Stomach (tissue), 9 donors: ENCODE results near the gene OS9. TPM values are rescaled to one million over a fixed set of nuclear protein-coding genes. Genes with fewer than 3 reads are reported as not detected.

Experiments used
- DNase-seq, 2 donors: peaks; one replicate each; pipeline versions ENCODE4 v3.0.0 to v3.0.0-alpha.2; 2013 to 2019
- H3K27ac ChIP-seq, 5 donors: fragments of 200-600 bp in 4 of 5; sonication (generic) in 4 of 5; one replicate each; pipeline ENCODE4 v1.5.1; 2013 to 2019; ENCODE audit warnings: mild to moderate bottlenecking in 1 of 5, moderate library complexity in 1 of 5
- H3K27me3 ChIP-seq, 3 donors: fragments of 200-600 bp; sonication (generic); one replicate each; pipeline ENCODE4 v1.5.1; 2017 to 2019; ENCODE audit warnings: mixed run types in 1 of 3
- H3K36me3 ChIP-seq, 4 donors: fragments of 200-600 bp; sonication (generic); 1 replicate in 3 of 4; 2 replicates in 1 of 4; pipeline ENCODE4 v1.5.1; 2016 to 2019
- H3K4me1 ChIP-seq, 4 donors: fragments of 200-600 bp; sonication (generic); one replicate each; pipeline ENCODE4 v1.5.1; 2016 to 2019
- H3K4me3 ChIP-seq, 4 donors: fragments of 200-600 bp; sonication (generic) in 3 of 4; one replicate each; pipeline ENCODE4 v1.5.1; 2016 to 2019; ENCODE audit warnings: mild to moderate bottlenecking in 1 of 4
- H3K9me3 ChIP-seq, 4 donors: fragments of 200-600 bp; sonication (generic); one replicate each; pipeline ENCODE4 v1.5.1; 2016 to 2019
- EP300 ChIP-seq: sonication (generic); formaldehyde crosslinking; IDR thresholded peaks from one replicate; pipeline ENCODE4 v1.6.1; 2017; ENCODE audit warnings: antibody characterized with exemption
- POLR2A ChIP-seq, 4 donors: fragments of 450-650 bp; IDR thresholded peaks; one replicate each; pipeline ENCODE4 v1.6.1; 2016; ENCODE audit warnings: antibody characterized with exemption in 4 of 4, control low read depth in 2 of 4, mild to moderate bottlenecking in 1 of 4, moderate library complexity in 1 of 4
- POLR2AphosphoS5 ChIP-seq, 3 donors: sonication (generic); formaldehyde crosslinking; IDR thresholded peaks; one replicate each; pipeline ENCODE4 v1.6.1; 2016; ENCODE audit warnings: antibody characterized with exemption in 3 of 3
- WGBS, 5 donors: extraction: QIAGEN DNeasy Blood & Tissue Kit in 3 of 5; methylation state at CpG; one replicate each; pipeline versions ENCODE4 v1.1.5 to v1.1.7; 2013 to 2018; 5-methylcytosine and 5-hydroxymethylcytosine counted together
- intact Hi-C: fragments of 100-400 bp; cut with DNase I; formaldehyde crosslinking; loops from one replicate; pipeline ENCODE4 v1.15.1; 2023; ENCODE audit warnings: low total_unique reads
- polyA plus RNA-seq, 3 donors: library from polyadenylated mRNA; stranded (reverse); fragments of 200-250 nt; gene quantifications; one replicate each; pipeline ENCODE4 v1.2.3, GENCODE V29; 2013
- total RNA-seq, 5 donors: library from RNA; depleted of rRNA; stranded (reverse); fragments of >200 nt; gene quantifications; one replicate each; pipeline versions ENCODE4 v1.1.0 to v1.2.3, GENCODE V29; 2014 to 2016
- TF ChIP-seq, protein P1 (sequence below), 7 experiments: fragments of 450-650 bp in 4 of 7; fragments of 200-600 bp in 3 of 7; sonication (generic) in 3 of 7; IDR thresholded peaks; one replicate each; pipeline ENCODE4 v1.5.1; 2016 to 2019; ENCODE audit warnings: antibody characterized with exemption in 7 of 7, control low read depth in 2 of 7, mild to moderate bottlenecking in 1 of 7
- donor health status: healthy with polysubstance abuse.
- donor health status: Bipolar disorder and iron deficiency.
- donor health status: healthy.

The OS9 gene
- total and polyA plus RNA-seq, 8 donors = 85.8 to 408 (median 169) TPM

DNA sequence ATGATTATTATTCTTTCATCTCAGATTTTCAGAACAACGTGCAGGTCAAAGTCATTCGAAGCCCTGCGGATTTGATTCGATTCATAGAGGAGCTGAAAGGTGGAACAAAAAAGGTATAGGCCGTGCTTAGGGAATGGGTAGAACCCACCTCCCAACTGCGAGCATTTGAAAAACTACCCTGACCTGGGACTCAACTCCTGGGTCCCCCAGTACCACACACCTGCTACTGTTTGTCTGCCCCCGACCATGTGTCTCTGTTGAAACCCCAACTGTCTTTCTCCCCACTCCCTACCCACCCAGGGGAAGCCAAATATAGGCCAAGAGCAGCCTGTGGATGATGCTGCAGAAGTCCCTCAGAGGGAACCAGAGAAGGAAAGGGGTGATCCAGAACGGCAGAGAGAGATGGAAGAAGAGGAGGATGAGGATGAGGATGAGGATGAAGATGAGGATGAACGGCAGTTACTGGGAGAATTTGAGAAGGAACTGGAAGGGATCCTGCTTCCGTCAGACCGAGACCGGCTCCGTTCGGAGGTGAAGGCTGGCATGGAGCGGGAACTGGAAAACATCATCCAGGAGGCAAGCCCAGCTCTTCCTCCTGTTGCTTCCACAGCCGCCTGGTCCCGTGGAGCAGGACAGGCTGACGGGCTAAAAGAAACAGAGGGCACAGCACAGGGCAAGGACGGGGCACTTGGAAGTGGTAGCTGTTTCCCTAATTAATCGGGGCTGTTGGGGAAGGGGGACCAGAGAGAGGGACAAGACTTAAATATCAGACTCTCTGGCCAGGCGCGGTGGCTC lies 24.1 kb downstream of the OS9 start:
- 94 to 98% (median 96%) methylated on average over 22 of the region's 22 CpGs for WGBS, 5 donors
- no peak overlapping the region for H3K27ac ChIP-seq
- H3K4me3 ChIP-seq = no peak overlapping the region
- no peaks in the 10 kb centered on the region for H3K4me1 ChIP-seq
- no peak for TF ChIP-seq POLR2AphosphoS5 (IDR thresholded peaks at IDR 0.05)
- TF ChIP-seq, protein P1, sequence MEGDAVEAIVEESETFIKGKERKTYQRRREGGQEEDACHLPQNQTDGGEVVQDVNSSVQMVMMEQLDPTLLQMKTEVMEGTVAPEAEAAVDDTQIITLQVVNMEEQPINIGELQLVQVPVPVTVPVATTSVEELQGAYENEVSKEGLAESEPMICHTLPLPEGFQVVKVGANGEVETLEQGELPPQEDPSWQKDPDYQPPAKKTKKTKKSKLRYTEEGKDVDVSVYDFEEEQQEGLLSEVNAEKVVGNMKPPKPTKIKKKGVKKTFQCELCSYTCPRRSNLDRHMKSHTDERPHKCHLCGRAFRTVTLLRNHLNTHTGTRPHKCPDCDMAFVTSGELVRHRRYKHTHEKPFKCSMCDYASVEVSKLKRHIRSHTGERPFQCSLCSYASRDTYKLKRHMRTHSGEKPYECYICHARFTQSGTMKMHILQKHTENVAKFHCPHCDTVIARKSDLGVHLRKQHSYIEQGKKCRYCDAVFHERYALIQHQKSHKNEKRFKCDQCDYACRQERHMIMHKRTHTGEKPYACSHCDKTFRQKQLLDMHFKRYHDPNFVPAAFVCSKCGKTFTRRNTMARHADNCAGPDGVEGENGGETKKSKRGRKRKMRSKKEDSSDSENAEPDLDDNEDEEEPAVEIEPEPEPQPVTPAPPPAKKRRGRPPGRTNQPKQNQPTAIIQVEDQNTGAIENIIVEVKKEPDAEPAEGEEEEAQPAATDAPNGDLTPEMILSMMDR (IDR thresholded peaks at IDR 0.05) = no peak
- no peak for TF ChIP-seq EP300
- TF ChIP-seq POLR2A (IDR thresholded peaks at IDR 0.05) = no peak
- no peaks in the 10 kb centered on the region for H3K27me3 ChIP-seq
- no peaks in the 10 kb centered on the region for H3K9me3 ChIP-seq
- intact Hi-C loops = no loop called here
- no peak for DNase-seq
- H3K36me3 ChIP-seq = peaks cover 61 to 92% (median 91%) of the 10 kb centered on the region in 4 donors

DNA sequence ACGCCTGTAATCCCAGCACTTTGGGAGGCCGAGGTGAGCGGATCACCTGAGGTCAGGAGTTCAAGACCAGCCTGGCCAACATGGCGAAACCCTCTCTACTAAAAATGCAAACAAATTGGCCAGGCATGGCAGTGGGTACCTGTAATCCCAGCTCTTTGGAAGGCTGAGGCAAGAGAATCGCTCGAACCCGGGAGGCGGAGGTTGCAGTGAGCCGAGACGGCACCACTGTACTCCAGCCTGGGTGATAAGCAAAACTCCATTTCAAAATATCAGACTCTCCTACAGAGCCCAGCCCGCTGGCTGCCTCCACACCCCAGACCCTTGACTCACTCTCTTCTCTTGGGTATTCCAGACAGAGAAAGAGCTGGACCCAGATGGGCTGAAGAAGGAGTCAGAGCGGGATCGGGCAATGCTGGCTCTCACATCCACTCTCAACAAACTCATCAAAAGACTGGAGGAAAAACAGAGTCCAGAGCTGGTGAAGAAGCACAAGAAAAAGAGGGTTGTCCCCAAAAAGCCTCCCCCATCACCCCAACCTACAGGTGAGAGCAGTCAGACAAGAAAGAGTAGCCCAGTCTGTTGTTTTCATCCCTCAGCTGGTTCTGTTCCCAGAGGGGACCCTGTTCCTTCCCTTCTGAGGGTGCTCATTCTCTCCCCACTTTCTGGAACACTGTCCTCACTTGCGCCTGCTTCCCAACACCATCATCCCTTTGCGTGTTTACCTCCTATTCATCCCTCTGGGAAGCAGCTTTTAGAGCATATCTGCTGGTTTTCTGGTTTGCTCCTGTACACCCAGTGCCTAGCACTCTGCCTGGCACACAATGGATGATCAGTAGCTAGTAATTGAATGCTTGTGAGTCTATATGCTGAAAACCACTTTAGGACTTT lies 25.0 kb downstream of the OS9 start:
- DNase-seq = no peak
- intact Hi-C loops = no loop called here
- H3K4me3 ChIP-seq = no peak overlapping the region
- no peaks in the 10 kb centered on the region for H3K27me3 ChIP-seq
- no peaks in the 10 kb centered on the region for H3K9me3 ChIP-seq
- H3K27ac ChIP-seq = no peak overlapping the region
- H3K4me1 ChIP-seq = no peaks in the 10 kb centered on the region
- WGBS, 5 donors = 96 to 99% (median 96%) methylated on average over 15 of the region's 15 CpGs
- TF ChIP-seq EP300 = no peak
- TF ChIP-seq, protein P1 (IDR thresholded peaks at IDR 0.05) = no peak
- TF ChIP-seq POLR2A (IDR thresholded peaks at IDR 0.05) = no peak
- TF ChIP-seq POLR2AphosphoS5 (IDR thresholded peaks at IDR 0.05) = no peak
- H3K36me3 ChIP-seq = peaks cover 61 to 84% (median 84%) of the 10 kb centered on the region in 4 donors

DNA sequence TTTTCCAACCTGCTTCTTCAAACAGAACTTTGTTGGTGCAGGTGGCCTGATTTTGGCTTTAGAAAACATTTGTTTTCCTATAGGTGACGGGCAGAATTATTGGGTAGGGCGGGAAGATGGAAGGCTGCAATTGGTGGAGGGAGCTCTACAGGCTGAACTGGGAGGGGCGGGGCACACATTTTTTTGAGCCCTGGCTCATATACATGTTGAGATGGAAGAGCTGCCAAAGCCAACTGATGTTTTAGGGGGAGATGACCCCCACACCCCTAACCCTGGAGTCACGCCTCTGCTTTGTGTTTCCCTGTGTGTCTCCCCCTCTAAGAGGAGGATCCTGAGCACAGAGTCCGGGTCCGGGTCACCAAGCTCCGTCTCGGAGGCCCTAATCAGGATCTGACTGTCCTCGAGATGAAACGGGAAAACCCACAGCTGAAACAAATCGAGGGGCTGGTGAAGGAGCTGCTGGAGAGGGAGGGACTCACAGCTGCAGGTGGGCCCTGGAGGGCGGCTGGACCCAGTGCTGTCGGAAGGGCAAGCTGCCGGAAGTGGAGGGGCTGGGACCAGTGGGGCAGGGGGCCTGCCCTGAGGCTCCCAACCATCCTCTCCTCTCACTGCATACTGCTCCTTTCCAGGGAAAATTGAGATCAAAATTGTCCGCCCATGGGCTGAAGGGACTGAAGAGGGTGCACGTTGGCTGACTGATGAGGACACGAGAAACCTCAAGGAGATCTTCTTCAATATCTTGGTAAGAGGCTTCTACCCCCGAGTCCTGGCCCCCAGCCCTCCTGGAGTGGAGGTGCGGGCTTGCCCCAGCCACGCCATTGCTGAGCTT lies 26.1 kb downstream of the OS9 start:
- WGBS, 5 donors = 89 to 96% (median 93%) methylated on average over 17 to 20 of the region's 20 CpGs

More for the DNA sequence above, 26.1 kb downstream of the OS9 start:
- H3K4me1 ChIP-seq = no peaks in the 10 kb centered on the region
- peaks cover 0 to 11% (median 0%) of the 10 kb centered on the region in 3 donors for H3K27me3 ChIP-seq
- no peak overlapping the region for H3K27ac ChIP-seq
- H3K4me3 ChIP-seq = no peak overlapping the region
- H3K9me3 ChIP-seq = no peaks in the 10 kb centered on the region
- H3K36me3 ChIP-seq = peaks cover 57 to 73% (median 73%) of the 10 kb centered on the region in 4 donors
- no peak for DNase-seq
- intact Hi-C loops = no loop called here
- TF ChIP-seq POLR2AphosphoS5 (IDR thresholded peaks at IDR 0.05) (no peak), POLR2A (IDR thresholded peaks at IDR 0.05) (no peak), EP300 (no peak)
- TF ChIP-seq, protein P1 (IDR thresholded peaks at IDR 0.05) = no peak
